Left colon (tissue), 2 donors: ENCODE measurements around the gene TRIM9. TPM values are rescaled to one million over a fixed set of nuclear protein-coding genes. Genes with fewer than 3 reads are reported as not detected.

Source experiments
- ATAC-seq: fragments of 200-7000 bp; cut with Tn5 transposase; one replicate; pipeline ENCODE4 v1.9.1; 2020; ENCODE audit warnings: mild to moderate bottlenecking, moderate library complexity
- DNase-seq, 2 donors: peaks; one replicate each; pipeline ENCODE4 v3.0.0-alpha.2; 2020
- intact Hi-C, 2 donors: fragments of 100-400 bp; cut with DNase I in 1 of 2; cut with micrococcal nuclease in 1 of 2; formaldehyde crosslinking; loops; one replicate each; pipeline versions ENCODE4 v1.11.2 to v1.14.0; 2022; cut with DNase I, micrococcal nuclease
- total RNA-seq, 2 donors: library from RNA; stranded (reverse); fragmentation: NEBNext Ultra II Directional; extraction: Animal tissue kit (Norgen Biotek cat#: 25700); gene quantifications; one replicate each; pipeline ENCODE4 v1.2.1, GENCODE V29; 2021
- donor health status: DM: no; HTN: no; CAD: no.
- donor health status: DM: yes; HTN: yes; CAD: no.

TRIM9 gene
- total RNA-seq, 2 donors from 2014 or later: 3.8 to 6.2 TPM

GRCh38 chr14:51071857-51072256 lies 23.0 kb downstream of the TRIM9 start:
- intact Hi-C loops: no loop called here
- ATAC-seq (peak; percentile 30), DNase-seq (peak in 1 of 2 donors; percentile 24)

- ATAC-seq: no peak
- DNase-seq: no peak
- intact Hi-C loops: no loop called here
Observed at GRCh38 chr14:51070726-51071125, 24.2 kb downstream of the TRIM9 start.

- ATAC-seq (no peak), DNase-seq (no peak)
- intact Hi-C loops: no loop called here
Observed at GRCh38 chr14:51069055-51069454, 25.9 kb downstream of the TRIM9 start.

GRCh38 chr14:51068268-51068667 lies 26.6 kb downstream of the TRIM9 start:
- ATAC-seq (no peak), DNase-seq (no peak)
- intact Hi-C loops: no loop called here

GRCh38 chr14:51067295-51067694 lies 27.6 kb downstream of the TRIM9 start:
- intact Hi-C loops: no loop called here
- ATAC-seq (no peak), DNase-seq (no peak)

GRCh38 chr14:51066576-51066975 lies 28.3 kb downstream of the TRIM9 start:
- ATAC-seq (no peak), DNase-seq (no peak)
- intact Hi-C loops: no loop called here

- intact Hi-C loops: no loop called here
- DNase-seq: no peak
- no peak for ATAC-seq
Observed at GRCh38 chr14:51059032-51059431, 35.9 kb downstream of the TRIM9 start.

- no peak for ATAC-seq
- intact Hi-C loops: no loop called here
- DNase-seq: no peak
Observed at GRCh38 chr14:51058382-51058781, 36.5 kb downstream of the TRIM9 start.

GRCh38 chr14:51056421-51056820 lies 38.5 kb downstream of the TRIM9 start:
- intact Hi-C loops: no loop called here
- ATAC-seq: no peak
- DNase-seq: no peak

GRCh38 chr14:51053157-51053556 lies 41.7 kb downstream of the TRIM9 start:
- DNase-seq (no peak), ATAC-seq (no peak)
- intact Hi-C loops: no loop called here

- intact Hi-C loops: no loop called here
- no peak for DNase-seq
- ATAC-seq: no peak
Observed at GRCh38 chr14:51044961-51045360, 49.9 kb downstream of the TRIM9 start.

GRCh38 chr14:51041883-51042282 lies 53.0 kb downstream of the TRIM9 start:
- intact Hi-C loops: no loop called here
- DNase-seq (no peak), ATAC-seq (no peak)

GRCh38 chr14:51041108-51041531 lies 53.8 kb downstream of the TRIM9 start:
- intact Hi-C loops: no loop called here
- DNase-seq (peak in 1 of 2 donors; percentile 15), ATAC-seq (peak; percentile 76)

GRCh38 chr14:51039252-51039651 lies 55.7 kb downstream of the TRIM9 start:
- intact Hi-C loops: no loop called here
- ATAC-seq (no peak), DNase-seq (no peak)

GRCh38 chr14:51035611-51036192 lies 59.2 kb downstream of the TRIM9 start:
- ATAC-seq (no peak), DNase-seq (no peak)
- intact Hi-C loops: no loop called here

GRCh38 chr14:51028851-51029754 lies 65.8 kb downstream of the TRIM9 start:
- ATAC-seq: no peak
- no peak for DNase-seq
- intact Hi-C loops: no loop called here

GRCh38 chr14:51028361-51028760 lies 66.5 kb downstream of the TRIM9 start:
- ATAC-seq: no peak
- intact Hi-C loops: no loop called here
- DNase-seq: no peak

- intact Hi-C loops: no loop called here
- no peak for DNase-seq
- peak; percentile 91 for ATAC-seq
Observed at GRCh38 chr14:51024377-51024776, 70.5 kb downstream of the TRIM9 start.

GRCh38 chr14:51023964-51024363 lies 70.9 kb downstream of the TRIM9 start:
- DNase-seq: no peak
- peak; percentile 52 for ATAC-seq

GRCh38 chr14:51022769-51023168 lies 72.1 kb downstream of the TRIM9 start:
- DNase-seq (no peak), ATAC-seq (no peak)
- intact Hi-C loops: no loop called here

More at GRCh38 chr14:51023964-51024363, 70.9 kb downstream of the TRIM9 start:
- intact Hi-C loops: no loop called here
